GM23338 (cell line): ENCODE data around the gene HLA-DPA1. TPM values are rescaled to one million over a fixed set of nuclear protein-coding genes. Genes with fewer than 3 reads are reported as not detected.

Experiments used
- ATAC-seq: fragments of 200-7000 bp; cut with Tn5 transposase; 3 replicates; pipeline ENCODE4 v1.9.1; 2020
- DNase-seq: peaks from one replicate; pipeline ENCODE4 v3.0.0-alpha.2; 2015; ENCODE audit warnings: low spot score
- H2AFZ ChIP-seq: fragments of 200-600 bp; sonication (generic); 2 replicates; pipeline ENCODE4 v1.8.0; 2016; ENCODE audit warnings: antibody characterized with exemption, mild to moderate bottlenecking, moderate library complexity
- H3F3A ChIP-seq: fragments of 200-600 bp; sonication (generic); replicated peaks from 2 replicates; pipeline ENCODE4 v1.8.0; 2017; ENCODE audit warnings: antibody characterized with exemption, mixed run types, low read depth
- H3K27ac ChIP-seq: fragments of 200-600 bp; sonication (generic); 2 replicates; pipeline ENCODE4 v1.6.1; 2016; ENCODE audit warnings: low read depth
- H3K27me3 ChIP-seq: fragments of 200-600 bp; sonication (generic); 2 replicates; pipeline ENCODE4 v1.8.0; 2016; ENCODE audit warnings: mild to moderate bottlenecking, mixed run types, moderate library complexity; ENCODE audit not compliant: insufficient read depth
- H3K36me3 ChIP-seq: fragments of 200-600 bp; sonication (generic); 2 replicates; pipeline ENCODE4 v1.8.0; 2016; ENCODE audit warnings: mild to moderate bottlenecking; ENCODE audit not compliant: insufficient read depth
- H3K4me1 ChIP-seq: fragments of 200-600 bp; sonication (generic); 2 replicates; pipeline ENCODE4 v1.8.0; 2016; ENCODE audit warnings: mild to moderate bottlenecking, moderate library complexity; ENCODE audit not compliant: insufficient read depth
- H3K4me2 ChIP-seq: fragments of 200-600 bp; sonication (generic); 2 replicates; pipeline ENCODE4 v1.7.1; 2017; ENCODE audit warnings: mixed run types
- H3K4me3 ChIP-seq: fragments of 200-600 bp; sonication (generic); 2 replicates; pipeline ENCODE4 v1.6.1; 2016; ENCODE audit warnings: mixed run types
- H3K79me2 ChIP-seq: fragments of 200-600 bp; sonication (generic); replicated peaks from 2 replicates; pipeline ENCODE4 v1.8.0; 2017; ENCODE audit warnings: mild to moderate bottlenecking; ENCODE audit not compliant: insufficient read depth
- H3K9me2 ChIP-seq: fragments of 200-600 bp; sonication (generic); 2 replicates; pipeline ENCODE4 v1.8.0; 2017; ENCODE audit not compliant: insufficient read depth
- H4K20me1 ChIP-seq: fragments of 200-600 bp; sonication (generic); replicated peaks from 2 replicates; pipeline ENCODE4 v1.8.0; 2017; ENCODE audit warnings: mild to moderate bottlenecking; ENCODE audit not compliant: insufficient read depth
- H3K27ac Mint-ChIP-seq: 2 replicates; pipeline ENCODE4 v1.8.0; 2020; ENCODE audit warnings: inconsistent platforms, mild to moderate bottlenecking, moderate library complexity, mixed read lengths
- H3K27me3 Mint-ChIP-seq: 3 replicates; pipeline ENCODE4 v1.8.0; 2022; ENCODE audit warnings: low read depth, mild to moderate bottlenecking, moderate library complexity, mixed read lengths, inconsistent platforms; ENCODE audit not compliant: insufficient read depth, poor library complexity
- H3K36me3 Mint-ChIP-seq: 3 replicates; pipeline ENCODE4 v1.8.0; 2021; ENCODE audit warnings: low read depth, mild to moderate bottlenecking, inconsistent platforms, moderate library complexity, mixed read lengths
- H3K4me1 Mint-ChIP-seq: 3 replicates; pipeline ENCODE4 v1.8.0; 2020; ENCODE audit warnings: mild to moderate bottlenecking, inconsistent platforms, mixed read lengths
- H3K4me3 Mint-ChIP-seq: 3 replicates; pipeline ENCODE4 v1.8.0; 2021; ENCODE audit warnings: moderate library complexity, mild to moderate bottlenecking, inconsistent platforms, mixed read lengths
- H3K9me3 Mint-ChIP-seq: 3 replicates; pipeline ENCODE4 v1.8.0; 2020; ENCODE audit warnings: moderate library complexity, mild to moderate bottlenecking, inconsistent platforms, mixed read lengths
- CREB1 ChIP-seq: fragments of 250-450 bp; sonication (Bioruptor Pico); IDR thresholded peaks from 2 replicates; pipeline ENCODE4 v1.5.0; 2020; ENCODE audit warnings: low read depth, mild to moderate bottlenecking, moderate library complexity
- EZH2phosphoT487 ChIP-seq: fragments of 200-600 bp; sonication (generic); IDR thresholded peaks from one replicate; pipeline ENCODE4 v1.8.1; 2018; ENCODE audit warnings: antibody characterized with exemption; ENCODE audit not compliant: unreplicated experiment
- JUNB ChIP-seq: IDR thresholded peaks from one replicate; pipeline ENCODE4 v1.6.1; 2016; ENCODE audit warnings: antibody characterized with exemption; ENCODE audit not compliant: unreplicated experiment
- NANOG ChIP-seq: IDR thresholded peaks from 2 replicates; pipeline ENCODE4 v1.6.1; 2016; ENCODE audit warnings: antibody characterized with exemption, borderline replicate concordance
- REST ChIP-seq: IDR thresholded peaks from one replicate; pipeline ENCODE4 v1.6.1; 2018; ENCODE audit warnings: antibody characterized with exemption; ENCODE audit not compliant: unreplicated experiment
- ZNF114 ChIP-seq: fragments of 250-450 bp; sonication (Bioruptor Pico); IDR thresholded peaks from 2 replicates; pipeline ENCODE4 v1.5.0; 2020; ENCODE audit warnings: mild to moderate bottlenecking, moderate library complexity
- ZNF331 ChIP-seq: fragments of 250-450 bp; sonication (Bioruptor Pico); IDR thresholded peaks from 2 replicates; pipeline ENCODE4 v1.5.0; 2020; ENCODE audit warnings: low read depth, mild to moderate bottlenecking, moderate library complexity
- polyA plus RNA-seq: library from polyadenylated mRNA; unstranded; fragments of >200 nt; fragmentation: Nextera tagmentation; extraction: Ambion mirVana; gene quantifications from 2 replicates; pipeline ENCODE4 v1.2.1, GENCODE V29; 2016
- total RNA-seq: library from RNA; depleted of rRNA; stranded (reverse); fragments of >200 nt; shearing (Covaris generic); gene quantifications from 2 replicates; pipeline ENCODE4 v1.2.3, GENCODE V29; 2014
- TF ChIP-seq, protein P1 (sequence below), 2 experiments: fragments of 200-600 bp in 1 of 2; sonication (generic) in 1 of 2; conservative IDR thresholded peaks; 2 replicates each; pipeline versions ENCODE4 v1.5.1 to v1.6.1; 2016 to 2017; ENCODE audit warnings: antibody characterized with exemption in 2 of 2, low read depth in 2 of 2, mild to moderate bottlenecking in 2 of 2, moderate library complexity in 1 of 2
- TF ChIP-seq, protein P2 (sequence below): fragments of 250-450 bp; sonication (Bioruptor Pico); IDR thresholded peaks from 2 replicates; pipeline ENCODE4 v1.5.0; 2020; ENCODE audit warnings: mild to moderate bottlenecking, moderate library complexity

HLA-DPA1 gene
- total and polyA plus RNA-seq, 2 experiments from 2014 or later, result 4.1 to 6.9 TPM

- H2AFZ ChIP-seq, result no peak overlapping the region
- H3K4me2 ChIP-seq, result no peak overlapping the region
- no peaks in the 10 kb centered on the region for H3K9me2 ChIP-seq
- H3K27ac Mint-ChIP-seq, result no peak overlapping the region
- no peaks in the 10 kb centered on the region for H3K79me2 ChIP-seq
- DNase-seq (no peak), ATAC-seq (no peak)
- no peaks in the 10 kb centered on the region for H3K27me3 Mint-ChIP-seq
- H3K4me1 Mint-ChIP-seq, result no peaks in the 10 kb centered on the region; the same call in 2 of the 3 replicates
- H3K27ac ChIP-seq, result no peak overlapping the region
- H3K4me1 ChIP-seq, result no peaks in the 10 kb centered on the region
- no peaks in the 10 kb centered on the region for H3K27me3 ChIP-seq
- H3K4me3 Mint-ChIP-seq, result no peak overlapping the region
- TF ChIP-seq NANOG, result no peak
- TF ChIP-seq, protein P1, sequence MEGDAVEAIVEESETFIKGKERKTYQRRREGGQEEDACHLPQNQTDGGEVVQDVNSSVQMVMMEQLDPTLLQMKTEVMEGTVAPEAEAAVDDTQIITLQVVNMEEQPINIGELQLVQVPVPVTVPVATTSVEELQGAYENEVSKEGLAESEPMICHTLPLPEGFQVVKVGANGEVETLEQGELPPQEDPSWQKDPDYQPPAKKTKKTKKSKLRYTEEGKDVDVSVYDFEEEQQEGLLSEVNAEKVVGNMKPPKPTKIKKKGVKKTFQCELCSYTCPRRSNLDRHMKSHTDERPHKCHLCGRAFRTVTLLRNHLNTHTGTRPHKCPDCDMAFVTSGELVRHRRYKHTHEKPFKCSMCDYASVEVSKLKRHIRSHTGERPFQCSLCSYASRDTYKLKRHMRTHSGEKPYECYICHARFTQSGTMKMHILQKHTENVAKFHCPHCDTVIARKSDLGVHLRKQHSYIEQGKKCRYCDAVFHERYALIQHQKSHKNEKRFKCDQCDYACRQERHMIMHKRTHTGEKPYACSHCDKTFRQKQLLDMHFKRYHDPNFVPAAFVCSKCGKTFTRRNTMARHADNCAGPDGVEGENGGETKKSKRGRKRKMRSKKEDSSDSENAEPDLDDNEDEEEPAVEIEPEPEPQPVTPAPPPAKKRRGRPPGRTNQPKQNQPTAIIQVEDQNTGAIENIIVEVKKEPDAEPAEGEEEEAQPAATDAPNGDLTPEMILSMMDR (conservative IDR thresholded peaks at IDR 0.05; ENCODE audit: low read depth in 2 of 2), result no peak
- no peaks in the 10 kb centered on the region; the same call in 1 of the 2 replicates for H3K36me3 ChIP-seq
- H4K20me1 ChIP-seq, result no peaks in the 10 kb centered on the region
- H3K36me3 Mint-ChIP-seq, result peaks cover 6% of the 10 kb centered on the region
- H3K4me3 ChIP-seq, result no peak overlapping the region
- H3F3A ChIP-seq, result no peaks in the 10 kb centered on the region
- peaks cover 11% of the 10 kb centered on the region for H3K9me3 Mint-ChIP-seq
Measured at GRCh38 chr6:33061987-33062386, 11.5 kb downstream of the HLA-DPA1 start.

DNA sequence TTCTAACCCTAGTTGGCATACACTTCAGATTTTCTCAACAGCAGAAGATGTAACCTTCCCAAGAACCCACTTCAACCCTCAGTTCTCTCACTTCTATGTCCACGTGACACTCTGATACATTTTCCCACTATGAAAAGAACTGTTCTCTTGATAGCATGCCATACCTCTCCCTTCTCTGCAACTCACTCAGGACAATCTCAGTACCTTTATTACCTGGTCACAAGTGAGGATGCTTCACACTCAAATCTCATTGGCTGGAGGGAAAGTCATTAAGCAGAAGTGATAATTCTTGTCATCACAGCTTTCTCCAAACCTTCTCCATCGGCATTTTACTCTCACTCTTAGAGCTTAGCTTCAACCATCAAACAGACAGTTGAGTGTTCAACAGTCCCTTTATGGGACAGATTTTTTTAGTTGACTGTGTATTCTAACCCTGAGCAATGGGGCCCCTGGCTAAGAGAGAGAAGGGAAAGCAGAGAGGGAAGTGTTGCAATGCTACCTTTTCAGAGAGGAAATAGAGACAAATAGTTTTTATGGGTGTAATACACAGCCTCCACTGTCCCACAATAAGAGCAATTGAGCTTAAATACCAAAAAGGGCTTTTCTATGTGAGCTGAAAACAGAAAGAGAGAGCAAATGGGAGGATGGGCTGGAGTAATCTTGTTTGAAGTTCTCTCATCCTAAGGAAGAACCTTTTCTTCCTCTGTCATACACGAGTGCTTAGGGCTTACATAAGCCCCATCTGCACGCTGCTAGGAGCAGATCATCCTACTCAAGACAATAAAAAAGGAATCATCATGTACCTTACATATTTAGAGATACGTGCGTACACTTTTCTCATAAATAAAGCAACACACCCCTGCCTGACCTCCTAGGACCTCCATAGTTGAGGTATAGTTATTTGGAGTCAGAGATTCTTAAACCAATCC is 16.0 kb downstream of the HLA-DPA1 start:
- Histone ChIP-seq H3K4me2 (no peak overlapping the region), H3K4me3 (no peak overlapping the region), H3K4me1 (no peaks in the 10 kb centered on the region), H2AFZ (no peak overlapping the region), H3K9me2 (no peaks in the 10 kb centered on the region), H3K27ac (no peak overlapping the region), H3K36me3 (no peaks in the 10 kb centered on the region; the same call in 1 of the 2 replicates), H3F3A (no peaks in the 10 kb centered on the region), H3K27me3 (no peaks in the 10 kb centered on the region), H4K20me1 (no peaks in the 10 kb centered on the region), H3K79me2 (no peaks in the 10 kb centered on the region)
- Mint-ChIP-seq H3K27me3 (peaks cover 4% of the 10 kb centered on the region), H3K4me1 (peaks cover 11% of the 10 kb centered on the region), H3K27ac (no peak overlapping the region), H3K9me3 (peaks cover 22% of the 10 kb centered on the region), H3K4me3 (no peak overlapping the region), H3K36me3 (peaks cover 16% of the 10 kb centered on the region)
- DNase-seq (no peak), ATAC-seq (no peak)
- TF ChIP-seq, protein P2, sequence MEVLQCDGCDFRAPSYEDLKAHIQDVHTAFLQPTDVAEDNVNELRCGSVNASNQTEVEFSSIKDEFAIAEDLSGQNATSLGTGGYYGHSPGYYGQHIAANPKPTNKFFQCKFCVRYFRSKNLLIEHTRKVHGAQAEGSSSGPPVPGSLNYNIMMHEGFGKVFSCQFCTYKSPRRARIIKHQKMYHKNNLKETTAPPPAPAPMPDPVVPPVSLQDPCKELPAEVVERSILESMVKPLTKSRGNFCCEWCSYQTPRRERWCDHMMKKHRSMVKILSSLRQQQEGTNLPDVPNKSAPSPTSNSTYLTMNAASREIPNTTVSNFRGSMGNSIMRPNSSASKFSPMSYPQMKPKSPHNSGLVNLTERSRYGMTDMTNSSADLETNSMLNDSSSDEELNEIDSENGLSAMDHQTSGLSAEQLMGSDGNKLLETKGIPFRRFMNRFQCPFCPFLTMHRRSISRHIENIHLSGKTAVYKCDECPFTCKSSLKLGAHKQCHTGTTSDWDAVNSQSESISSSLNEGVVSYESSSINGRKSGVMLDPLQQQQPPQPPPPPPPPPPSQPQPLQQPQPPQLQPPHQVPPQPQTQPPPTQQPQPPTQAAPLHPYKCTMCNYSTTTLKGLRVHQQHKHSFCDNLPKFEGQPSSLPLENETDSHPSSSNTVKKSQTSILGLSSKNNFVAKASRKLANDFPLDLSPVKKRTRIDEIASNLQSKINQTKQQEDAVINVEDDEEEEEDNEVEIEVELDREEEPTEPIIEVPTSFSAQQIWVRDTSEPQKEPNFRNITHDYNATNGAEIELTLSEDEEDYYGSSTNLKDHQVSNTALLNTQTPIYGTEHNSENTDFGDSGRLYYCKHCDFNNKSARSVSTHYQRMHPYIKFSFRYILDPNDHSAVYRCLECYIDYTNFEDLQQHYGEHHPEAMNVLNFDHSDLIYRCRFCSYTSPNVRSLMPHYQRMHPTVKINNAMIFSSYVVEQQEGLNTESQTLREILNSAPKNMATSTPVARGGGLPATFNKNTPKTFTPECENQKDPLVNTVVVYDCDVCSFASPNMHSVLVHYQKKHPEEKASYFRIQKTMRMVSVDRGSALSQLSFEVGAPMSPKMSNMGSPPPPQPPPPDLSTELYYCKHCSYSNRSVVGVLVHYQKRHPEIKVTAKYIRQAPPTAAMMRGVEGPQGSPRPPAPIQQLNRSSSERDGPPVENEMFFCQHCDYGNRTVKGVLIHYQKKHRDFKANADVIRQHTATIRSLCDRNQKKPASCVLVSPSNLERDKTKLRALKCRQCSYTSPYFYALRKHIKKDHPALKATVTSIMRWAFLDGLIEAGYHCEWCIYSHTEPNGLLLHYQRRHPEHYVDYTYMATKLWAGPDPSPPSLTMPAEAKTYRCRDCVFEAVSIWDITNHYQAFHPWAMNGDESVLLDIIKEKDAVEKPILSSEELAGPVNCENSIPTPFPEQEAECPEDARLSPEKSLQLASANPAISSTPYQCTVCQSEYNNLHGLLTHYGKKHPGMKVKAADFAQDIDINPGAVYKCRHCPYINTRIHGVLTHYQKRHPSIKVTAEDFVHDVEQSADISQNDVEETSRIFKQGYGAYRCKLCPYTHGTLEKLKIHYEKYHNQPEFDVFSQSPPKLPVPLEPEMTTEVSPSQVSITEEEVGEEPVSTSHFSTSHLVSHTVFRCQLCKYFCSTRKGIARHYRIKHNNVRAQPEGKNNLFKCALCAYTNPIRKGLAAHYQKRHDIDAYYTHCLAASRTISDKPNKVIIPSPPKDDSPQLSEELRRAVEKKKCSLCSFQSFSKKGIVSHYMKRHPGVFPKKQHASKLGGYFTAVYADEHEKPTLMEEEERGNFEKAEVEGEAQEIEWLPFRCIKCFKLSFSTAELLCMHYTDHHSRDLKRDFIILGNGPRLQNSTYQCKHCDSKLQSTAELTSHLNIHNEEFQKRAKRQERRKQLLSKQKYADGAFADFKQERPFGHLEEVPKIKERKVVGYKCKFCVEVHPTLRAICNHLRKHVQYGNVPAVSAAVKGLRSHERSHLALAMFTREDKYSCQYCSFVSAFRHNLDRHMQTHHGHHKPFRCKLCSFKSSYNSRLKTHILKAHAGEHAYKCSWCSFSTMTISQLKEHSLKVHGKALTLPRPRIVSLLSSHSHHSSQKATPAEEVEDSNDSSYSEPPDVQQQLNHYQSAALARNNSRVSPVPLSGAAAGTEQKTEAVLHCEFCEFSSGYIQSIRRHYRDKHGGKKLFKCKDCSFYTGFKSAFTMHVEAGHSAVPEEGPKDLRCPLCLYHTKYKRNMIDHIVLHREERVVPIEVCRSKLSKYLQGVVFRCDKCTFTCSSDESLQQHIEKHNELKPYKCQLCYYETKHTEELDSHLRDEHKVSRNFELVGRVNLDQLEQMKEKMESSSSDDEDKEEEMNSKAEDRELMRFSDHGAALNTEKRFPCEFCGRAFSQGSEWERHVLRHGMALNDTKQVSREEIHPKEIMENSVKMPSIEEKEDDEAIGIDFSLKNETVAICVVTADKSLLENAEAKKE (CRISPR knock-in tag), result no peak
- TF ChIP-seq ZNF331 (no peak), ZNF114 (no peak), CREB1 (CRISPR knock-in tag) (no peak), REST (no peak), EZH2phosphoT487 (no peak), JUNB (no peak)
